Stimulated activated CD8-positive, alpha-beta memory T cell treated with anti-CD3 and anti-CD28 coated beads, Interleukin-2, amount 100 ng/mL, for 1 hour (primary cell): Measurements from ENCODE around the gene XPR1.
"Not testable (repeated sequence)": the region's sequence is repeated elsewhere in the genome, so short reads cannot be mapped to it uniquely, and the experiment has no call there.

ENCODE experiments used
- DNase-seq, 2 donors: peaks; one replicate each; pipeline ENCODE4 v3.0.0-alpha.2; 2020; ENCODE audit warnings: low read depth in 2 of 2

Gene XPR1

GRCh38 chr1:180785291-180785690, 153.5 kb downstream of the XPR1 start:
- DNase-seq, result no peak

- no peak for DNase-seq
Measured at GRCh38 chr1:180785887-180786286, 154.1 kb downstream of the XPR1 start.

GRCh38 chr1:180786624-180787023, 154.8 kb downstream of the XPR1 start:
- DNase-seq, result no peak

- no peak for DNase-seq
Measured at GRCh38 chr1:180787628-180788307, 155.9 kb downstream of the XPR1 start.

GRCh38 chr1:180789460-180789859, 157.6 kb downstream of the XPR1 start:
- DNase-seq, result no peak

- DNase-seq, result not testable (repeated sequence)
Measured at GRCh38 chr1:180791152-180791551, 159.3 kb downstream of the XPR1 start.

- DNase-seq, result no peak
Measured at GRCh38 chr1:180791806-180792205, 160.0 kb downstream of the XPR1 start.

GRCh38 chr1:180793451-180793850, 161.6 kb downstream of the XPR1 start:
- no peak for DNase-seq

GRCh38 chr1:180796897-180797640, 165.2 kb downstream of the XPR1 start:
- no peak for DNase-seq

GRCh38 chr1:180800945-180801344, 169.1 kb downstream of the XPR1 start:
- DNase-seq, result no peak

GRCh38 chr1:180802813-180803212, 171.0 kb downstream of the XPR1 start:
- no peak for DNase-seq

GRCh38 chr1:180805316-180805715, 173.5 kb downstream of the XPR1 start:
- DNase-seq, result no peak

- no peak for DNase-seq
Measured at GRCh38 chr1:180811298-180811697, 179.5 kb downstream of the XPR1 start.

GRCh38 chr1:180811886-180812285, 180.1 kb downstream of the XPR1 start:
- DNase-seq, result no peak

- no peak for DNase-seq
Measured at GRCh38 chr1:180814258-180814657, 182.4 kb downstream of the XPR1 start.

GRCh38 chr1:180815188-180815587, 183.4 kb downstream of the XPR1 start:
- DNase-seq, result no peak

- no peak for DNase-seq
Measured at GRCh38 chr1:180816132-180816531, 184.3 kb downstream of the XPR1 start.

GRCh38 chr1:180821970-180822369, 190.1 kb downstream of the XPR1 start:
- DNase-seq, result no peak

- not testable (repeated sequence) for DNase-seq
Measured at GRCh38 chr1:180831507-180831906, 199.7 kb downstream of the XPR1 start.

GRCh38 chr1:180833180-180833579, 201.4 kb downstream of the XPR1 start:
- DNase-seq, result not testable (repeated sequence)

GRCh38 chr1:180836449-180836848, 204.6 kb downstream of the XPR1 start:
- DNase-seq, result no peak

- DNase-seq, result no peak
Measured at GRCh38 chr1:180837020-180837419, 205.2 kb downstream of the XPR1 start.

- DNase-seq, result no peak
Measured at GRCh38 chr1:180838535-180838934, 206.7 kb downstream of the XPR1 start.
